Esophagus muscularis mucosa (tissue), 4 donors: ENCODE data around the gene LBX1.

Experiments used
- CTCF ChIP-seq, 3 experiments: fragments of 200-600 bp in 2 of 3; fragments of 450-650 bp in 1 of 3; sonication (generic) in 2 of 3; IDR thresholded peaks; one replicate each; pipeline ENCODE4 v1.5.1; 2017 to 2019; ENCODE audit warnings: antibody characterized with exemption in 3 of 3, mild to moderate bottlenecking in 2 of 3, moderate library complexity in 1 of 3
- EP300 ChIP-seq: sonication (generic); formaldehyde crosslinking; IDR thresholded peaks from one replicate; pipeline ENCODE4 v1.6.1; 2017; ENCODE audit warnings: antibody characterized with exemption
- POLR2A ChIP-seq: fragments of 450-650 bp; IDR thresholded peaks from one replicate; pipeline ENCODE4 v1.6.1; 2017; ENCODE audit warnings: antibody characterized with exemption, moderate library complexity, mild to moderate bottlenecking, low read depth
- POLR2AphosphoS5 ChIP-seq, 2 donors: sonication (generic); formaldehyde crosslinking; IDR thresholded peaks; one replicate each; pipeline ENCODE4 v1.6.1; 2017; ENCODE audit warnings: antibody characterized with exemption in 2 of 2

- TF ChIP-seq EP300 (no peak), CTCF (IDR thresholded peaks at IDR 0.05) (peak in 1 of 3 experiments; percentile 44), POLR2AphosphoS5 (IDR thresholded peaks at IDR 0.05) (no peak), POLR2A (no peak)
Observed at GRCh38 chr10:101238732-101239105, 9.5 kb upstream of the LBX1 start.
